ENCODE measurements around the gene UNK. TPM values are rescaled to one million over a fixed set of nuclear protein-coding genes. Genes with fewer than 3 reads are reported as not detected.

UNK gene
- total and polyA plus RNA-seq, 2 of the 13 experiments (the other 11 are each of a cell fraction or from before 2014, with no cell fraction given): 31.6 to 33.0 TPM

Small RNA genes within 50 kb of the gene (microRNA-seq; reads per million reads assigned to microRNA genes)
- gene MIR4738: 0.68 reads per million

Other genes with a start within 250 kb of the UNK start
- 1.9 and 2.8 TPM in 2 replicates for gene MYO15B, start 197.0 kb upstream of the UNK start, total RNA-seq (2016; rRNA removed; fragmentation: Illumina TruSeq; extraction: Trizol)
- gene MYO15B, start 197.0 kb upstream of the UNK start, polyA plus RNA-seq (2011; rRNA removed): 8.1 and 11.2 TPM in 2 replicates
- gene SMIM5, start 151.4 kb upstream of the UNK start, total RNA-seq (2016; rRNA removed; fragmentation: Illumina TruSeq; extraction: Trizol): not detected in 2 replicates
- 0.05 TPM in 1 of 2 replicates, not detected in the other for gene SMIM5, start 151.4 kb upstream of the UNK start, polyA plus RNA-seq (2011; rRNA removed)
- 17.8 and 32.0 TPM in 2 replicates for gene RECQL5, start 117.7 kb upstream of the UNK start, total RNA-seq (2016; rRNA removed; fragmentation: Illumina TruSeq; extraction: Trizol)
- gene RECQL5, start 117.7 kb upstream of the UNK start, polyA plus RNA-seq (2011; rRNA removed): 27.7 and 33.4 TPM in 2 replicates
- 99.4 and 109 TPM in 2 replicates for gene SAP30BP, start 117.5 kb upstream of the UNK start, total RNA-seq (2016; rRNA removed; fragmentation: Illumina TruSeq; extraction: Trizol)
- 67.7 and 80.1 TPM in 2 replicates for gene SAP30BP, start 117.5 kb upstream of the UNK start, polyA plus RNA-seq (2011; rRNA removed)
- 4.0 and 6.9 TPM in 2 replicates for gene ITGB4, start 63.3 kb upstream of the UNK start, total RNA-seq (2016; rRNA removed; fragmentation: Illumina TruSeq; extraction: Trizol)
- gene ITGB4, start 63.3 kb upstream of the UNK start, polyA plus RNA-seq (2011; rRNA removed): 14.5 and 14.7 TPM in 2 replicates
- gene GALK1, start 19.6 kb upstream of the UNK start, total RNA-seq (2016; rRNA removed; fragmentation: Illumina TruSeq; extraction: Trizol): 93.6 and 95.6 TPM in 2 replicates
- 59.9 and 93.0 TPM in 2 replicates for gene GALK1, start 19.6 kb upstream of the UNK start, polyA plus RNA-seq (2011; rRNA removed)
- 27.2 and 42.7 TPM in 2 replicates for gene UNC13D, start 59.6 kb downstream of the UNK start, total RNA-seq (2016; rRNA removed; fragmentation: Illumina TruSeq; extraction: Trizol)
- 29.7 and 40.0 TPM in 2 replicates for gene UNC13D, start 59.6 kb downstream of the UNK start, polyA plus RNA-seq (2011; rRNA removed)
- 28.2 and 29.2 TPM in 2 replicates for gene WBP2, start 70.5 kb downstream of the UNK start, total RNA-seq (2016; rRNA removed; fragmentation: Illumina TruSeq; extraction: Trizol)
- 29.5 and 34.6 TPM in 2 replicates for gene WBP2, start 70.5 kb downstream of the UNK start, polyA plus RNA-seq (2011; rRNA removed)
- 59.7 and 82.0 TPM in 2 replicates for gene TRIM47, start 93.8 kb downstream of the UNK start, total RNA-seq (2016; rRNA removed; fragmentation: Illumina TruSeq; extraction: Trizol)
- 33.5 and 45.8 TPM in 2 replicates for gene TRIM47, start 93.8 kb downstream of the UNK start, polyA plus RNA-seq (2011; rRNA removed)
- 22.4 and 24.6 TPM in 2 replicates for gene TRIM65, start 112.1 kb downstream of the UNK start, total RNA-seq (2016; rRNA removed; fragmentation: Illumina TruSeq; extraction: Trizol)
- 10.3 and 15.2 TPM in 2 replicates for gene TRIM65, start 112.1 kb downstream of the UNK start, polyA plus RNA-seq (2011; rRNA removed)
- gene MRPL38, start 120.1 kb downstream of the UNK start, total RNA-seq (2016; rRNA removed; fragmentation: Illumina TruSeq; extraction: Trizol): 88.8 and 125 TPM in 2 replicates
- 83.7 and 91.0 TPM in 2 replicates for gene MRPL38, start 120.1 kb downstream of the UNK start, polyA plus RNA-seq (2011; rRNA removed)
- 3.5 and 8.1 TPM in 2 replicates for gene FBF1, start 156.2 kb downstream of the UNK start, total RNA-seq (2016; rRNA removed; fragmentation: Illumina TruSeq; extraction: Trizol)
- 2.4 and 2.7 TPM in 2 replicates for gene FBF1, start 156.2 kb downstream of the UNK start, polyA plus RNA-seq (2011; rRNA removed)
- gene ACOX1, start 194.4 kb downstream of the UNK start, total RNA-seq (2016; rRNA removed; fragmentation: Illumina TruSeq; extraction: Trizol): 120 and 156 TPM in 2 replicates
- 84.2 and 86.4 TPM in 2 replicates for gene ACOX1, start 194.4 kb downstream of the UNK start, polyA plus RNA-seq (2011; rRNA removed)
- gene TEN1, start 194.4 kb downstream of the UNK start, total RNA-seq (2016; rRNA removed; fragmentation: Illumina TruSeq; extraction: Trizol): 14.7 and 18.0 TPM in 2 replicates
- 21.3 and 29.4 TPM in 2 replicates for gene TEN1, start 194.4 kb downstream of the UNK start, polyA plus RNA-seq (2011; rRNA removed)
- gene CDK3, start 216.0 kb downstream of the UNK start, total RNA-seq (2016; rRNA removed; fragmentation: Illumina TruSeq; extraction: Trizol): 2.0 and 5.8 TPM in 2 replicates
- gene CDK3, start 216.0 kb downstream of the UNK start, polyA plus RNA-seq (2011; rRNA removed): 11.4 and 18.0 TPM in 2 replicates
- gene EVPL, start 242.5 kb downstream of the UNK start, total RNA-seq (2016; rRNA removed; fragmentation: Illumina TruSeq; extraction: Trizol): 3.6 and 8.2 TPM in 2 replicates
- 2.1 and 4.3 TPM in 2 replicates for gene EVPL, start 242.5 kb downstream of the UNK start, polyA plus RNA-seq (2011; rRNA removed)

Measured in HepG2 (cell line).